HEK293 (cell line): ENCODE results near the gene RMND5B.
A peak's percentile ranks its signal among the peaks of the same experiment; 100 is the strongest.

ENCODE experiments used
- CTCF ChIA-PET: fragments of 350-600 bp; formaldehyde crosslinking; extraction: SDS; loops from one replicate; lab custom pipeline; 2021; ENCODE audit warnings: antibody characterized with exemption; lab: Yijun Ruan, JAX
- POLR2A ChIA-PET: fragments of 300-600 bp; formaldehyde crosslinking; extraction: SDS; loops from one replicate; lab custom pipeline; 2020; ENCODE audit warnings: antibody characterized with exemption, inconsistent platforms; lab: Yijun Ruan, JAX
- H3K27ac ChIP-seq: fragments of 200-500 bp; sonication (Bioruptor generic); 2 replicates; pipeline ENCODE4 v1.5.1; 2014; ENCODE audit warnings: low read depth, low read length, control low read depth, inconsistent platforms; ENCODE audit errors: extremely low read depth
- H3K36me3 ChIP-seq, 2 experiments: fragments of 200-500 bp in 1 of 2; sonication (Bioruptor generic) in 1 of 2; 1 replicate in 1 of 2; 2 replicates in 1 of 2; pipeline ENCODE4 v1.5.1; 2014 to 2017; ENCODE audit warnings: inconsistent platforms in 2 of 2, low read length in 2 of 2; ENCODE audit not compliant: control insufficient read depth in 2 of 2, insufficient read depth in 1 of 2
- H3K4me1 ChIP-seq: fragments of 200-500 bp; sonication (Bioruptor generic); 2 replicates; pipeline ENCODE4 v1.5.1; 2014; ENCODE audit warnings: mild to moderate bottlenecking, low read length, inconsistent platforms; ENCODE audit not compliant: control insufficient read depth, insufficient read depth
- H3K4me3 ChIP-seq: 2 replicates; pipeline ENCODE4 v1.5.1; 2011; ENCODE audit warnings: low read depth, mild to moderate bottlenecking, control low read depth, low read length, moderate library complexity
- H3K9me3 ChIP-seq: fragments of 200-500 bp; sonication (Bioruptor generic); 2 replicates; pipeline ENCODE4 v1.5.1; 2014; ENCODE audit warnings: low read depth, low read length, inconsistent platforms; ENCODE audit not compliant: control insufficient read depth, insufficient read depth
- BCL11B ChIP-seq: fragments of 450-650 bp; formaldehyde crosslinking; IDR thresholded peaks from 2 replicates; pipeline ENCODE4 v1.5.1; 2016; ENCODE audit warnings: low read depth, missing biosample characterization, missing genetic modification characterization
- GFI1B ChIP-seq: fragments of 450-650 bp; formaldehyde crosslinking; IDR thresholded peaks from 2 replicates; pipeline ENCODE4 v1.5.1; 2016; ENCODE audit warnings: missing biosample characterization, missing genetic modification characterization
- GLIS1 ChIP-seq: fragments of 450-650 bp; formaldehyde crosslinking; IDR thresholded peaks from 2 replicates; pipeline ENCODE4 v1.5.1; 2016; ENCODE audit warnings: missing biosample characterization, missing genetic modification characterization
- PATZ1 ChIP-seq: fragments of 450-650 bp; formaldehyde crosslinking; IDR thresholded peaks from 2 replicates; pipeline ENCODE4 v1.5.1; 2016; ENCODE audit warnings: missing biosample characterization, missing genetic modification characterization
- REPIN1 ChIP-seq: fragments of 450-650 bp; formaldehyde crosslinking; IDR thresholded peaks from 2 replicates; pipeline ENCODE4 v1.5.1; 2017; ENCODE audit warnings: missing biosample characterization, missing genetic modification characterization, low read depth
- SCRT2 ChIP-seq: fragments of 450-650 bp; formaldehyde crosslinking; IDR thresholded peaks from 2 replicates; pipeline ENCODE4 v1.5.1; 2016; ENCODE audit warnings: missing biosample characterization, missing genetic modification characterization
- TCF7L2 ChIP-seq: IDR thresholded peaks from 2 replicates; pipeline ENCODE4 v1.6.1; 2011; ENCODE audit warnings: low read depth, mild to moderate bottlenecking, inconsistent platforms, low read length, moderate library complexity, borderline replicate concordance
- ZBTB44 ChIP-seq: fragments of 450-650 bp; IDR thresholded peaks from 2 replicates; pipeline ENCODE4 v1.5.1; 2018; ENCODE audit warnings: missing biosample characterization, mild to moderate bottlenecking, missing genetic modification characterization
- ZIC2 ChIP-seq: fragments of 450-650 bp; formaldehyde crosslinking; IDR thresholded peaks from 2 replicates; pipeline ENCODE4 v1.5.1; 2016; ENCODE audit warnings: missing biosample characterization, missing genetic modification characterization
- ZNF10 ChIP-seq: fragments of 450-650 bp; formaldehyde crosslinking; IDR thresholded peaks from 2 replicates; pipeline ENCODE4 v1.5.1; 2017; ENCODE audit warnings: missing biosample characterization, missing genetic modification characterization
- ZNF112 ChIP-seq: fragments of 450-650 bp; formaldehyde crosslinking; IDR thresholded peaks from 2 replicates; pipeline ENCODE4 v1.5.0; 2017; ENCODE audit warnings: missing biosample characterization, missing genetic modification characterization
- ZNF2 ChIP-seq: fragments of 450-650 bp; formaldehyde crosslinking; IDR thresholded peaks from 2 replicates; pipeline ENCODE4 v1.5.1; 2016; ENCODE audit warnings: missing biosample characterization, missing genetic modification characterization
- ZNF214 ChIP-seq: fragments of 450-650 bp; formaldehyde crosslinking; IDR thresholded peaks from 2 replicates; pipeline ENCODE4 v1.5.1; 2017; ENCODE audit warnings: missing biosample characterization, mild to moderate bottlenecking, missing genetic modification characterization, borderline replicate concordance
- ZNF24 ChIP-seq: fragments of 450-650 bp; formaldehyde crosslinking; IDR thresholded peaks from 2 replicates; pipeline ENCODE4 v1.5.1; 2016; ENCODE audit warnings: missing biosample characterization, missing genetic modification characterization
- ZNF335 ChIP-seq: fragments of 450-650 bp; formaldehyde crosslinking; conservative IDR thresholded peaks from 2 replicates; pipeline ENCODE4 v1.5.1; 2016; ENCODE audit warnings: missing biosample characterization, missing genetic modification characterization
- ZNF623 ChIP-seq: fragments of 450-650 bp; formaldehyde crosslinking; IDR thresholded peaks from 2 replicates; pipeline ENCODE4 v1.5.1; 2016; ENCODE audit warnings: missing biosample characterization, missing genetic modification characterization
- ZNF626 ChIP-seq: fragments of 450-650 bp; sonication (Bioruptor Pico); formaldehyde crosslinking; IDR thresholded peaks from 2 replicates; pipeline ENCODE4 v1.5.1; 2018; ENCODE audit warnings: missing biosample characterization, missing genetic modification characterization, inconsistent platforms
- ZNF670 ChIP-seq: fragments of 450-650 bp; formaldehyde crosslinking; IDR thresholded peaks from 2 replicates; pipeline ENCODE4 v1.5.1; 2016; ENCODE audit warnings: missing biosample characterization, missing genetic modification characterization, low read depth
- ZNF677 ChIP-seq: fragments of 450-650 bp; IDR thresholded peaks from 2 replicates; pipeline ENCODE4 v1.5.0; 2018; ENCODE audit warnings: missing biosample characterization, mild to moderate bottlenecking, missing genetic modification characterization, moderate library complexity
- ZNF704 ChIP-seq: fragments of 450-650 bp; formaldehyde crosslinking; IDR thresholded peaks from 2 replicates; pipeline ENCODE4 v1.5.1; 2016; ENCODE audit warnings: missing biosample characterization, missing genetic modification characterization
- ZNF768 ChIP-seq: fragments of 450-650 bp; formaldehyde crosslinking; IDR thresholded peaks from 2 replicates; pipeline ENCODE4 v1.5.1; 2018; ENCODE audit warnings: missing biosample characterization, mild to moderate bottlenecking, missing genetic modification characterization

Gene RMND5B

GRCh38 chr5:178120607-178121357 is 10.0 kb upstream of the RMND5B start (continued):
- TF ChIP-seq ZNF10 (tag by site-specific recombination) (peak; percentile 94), ZNF670 (no peak), ZIC2 (peak; percentile 89), TCF7L2 (no peak), ZNF623 (no peak), GLIS1 (tag by site-specific recombination) (peak; percentile 94)

- Histone ChIP-seq H3K27ac (no peak overlapping the region; the same call in 1 of the 2 replicates), H3K4me1 (0 out of 2 replicates have a peak, but pooled peaks cover 2% of the 10 kb centered on the region), H3K4me3 (no peak overlapping the region), H3K9me3 (no peaks in the 10 kb centered on the region), H3K36me3 (peaks cover 0 to 10% of the 10 kb centered on the region in 2 experiments; a peak in 1 of 3 replicates)
- CTCF ChIA-PET = interaction anchor here (0.6 to 2.1 kb wide), 25 partner anchors 8 to 405 kb away, joined by 3 to 19 read pairs (median 5); no protein-coding TSS in a partner anchor
- POLR2A ChIA-PET = interaction anchor here (1.0 to 2.2 kb wide), 7 partner anchors 8 to 83 kb away, joined by 3 to 13 read pairs (median 6); partner anchors contain the start of gene HNRNPAB
- TF ChIP-seq ZNF626 = no peak
- 0 out of 2 replicates have a peak, but pooled peaks have one; percentile 4 for TF ChIP-seq ZBTB44 (tag by site-specific recombination)
- TF ChIP-seq ZNF677 (tag by site-specific recombination) = no peak
- no peak for TF ChIP-seq ZNF112 (tag by site-specific recombination)
- TF ChIP-seq PATZ1 (tag by site-specific recombination) = 0 out of 2 replicates have a peak, but pooled peaks have one; percentile 4
Observed at GRCh38 chr5:178121391-178122276, 9.2 kb upstream of the RMND5B start.

- H3K36me3 ChIP-seq = peaks cover 0 to 10% of the 10 kb centered on the region in 2 experiments; a peak in 1 of 3 replicates
- no peaks in the 10 kb centered on the region for H3K9me3 ChIP-seq
- no peak for TF ChIP-seq BCL11B (tag by site-specific recombination)
- TF ChIP-seq ZNF768 (tag by site-specific recombination) = no peak
- no peak for TF ChIP-seq ZNF335 (tag by site-specific recombination)
- no peak for TF ChIP-seq SCRT2 (tag by site-specific recombination)
- no peak for TF ChIP-seq GFI1B (tag by site-specific recombination)
- TF ChIP-seq ZNF24 (tag by site-specific recombination) = no peak
- no peak for TF ChIP-seq ZNF704
- no peak for TF ChIP-seq ZNF2 (tag by site-specific recombination)
- TF ChIP-seq ZNF214 (tag by site-specific recombination) = no peak
- no peak for TF ChIP-seq REPIN1 (tag by site-specific recombination)
- TF ChIP-seq, all 188 proteins: peak for 0
- H3K4me3 ChIP-seq = no peak overlapping the region
- CTCF ChIA-PET = interaction anchor here (0.6 kb wide), 1 partner anchor 47 kb away, joined by 3 read pairs; no protein-coding TSS in a partner anchor
- H3K4me1 ChIP-seq = 0 out of 2 replicates have a peak, but pooled peaks cover 2% of the 10 kb centered on the region
- no peak overlapping the region for H3K27ac ChIP-seq
- POLR2A ChIA-PET = no interaction called here
Observed at GRCh38 chr5:178122346-178122745, 8.5 kb upstream of the RMND5B start.
